HG03196 (cell line): ENCODE data around the gene UBE2G2.
A peak's percentile ranks its signal among the peaks of the same experiment; 100 is the strongest.

Source experiments
- ATAC-seq: cut with Tn5 transposase; IDR thresholded peaks from one replicate; pipeline ENCODE4 v1.9.1; 2021; ENCODE audit not compliant: unreplicated experiment

The UBE2G2 gene

GRCh38 chr21:44816761-44817505 lies 15.3 kb upstream of the UBE2G2 start:
- ATAC-seq: peak; percentile 25

GRCh38 chr21:44815852-44816628 lies 14.4 kb upstream of the UBE2G2 start:
- no peak for ATAC-seq

GRCh38 chr21:44815225-44815624 lies 13.6 kb upstream of the UBE2G2 start:
- ATAC-seq: no peak

GRCh38 chr21:44814498-44815023 lies 12.9 kb upstream of the UBE2G2 start:
- ATAC-seq: no peak

- ATAC-seq: no peak
These were observed 12.1 kb upstream of the UBE2G2 start for GRCh38 chr21:44813727-44814126.

DNA sequence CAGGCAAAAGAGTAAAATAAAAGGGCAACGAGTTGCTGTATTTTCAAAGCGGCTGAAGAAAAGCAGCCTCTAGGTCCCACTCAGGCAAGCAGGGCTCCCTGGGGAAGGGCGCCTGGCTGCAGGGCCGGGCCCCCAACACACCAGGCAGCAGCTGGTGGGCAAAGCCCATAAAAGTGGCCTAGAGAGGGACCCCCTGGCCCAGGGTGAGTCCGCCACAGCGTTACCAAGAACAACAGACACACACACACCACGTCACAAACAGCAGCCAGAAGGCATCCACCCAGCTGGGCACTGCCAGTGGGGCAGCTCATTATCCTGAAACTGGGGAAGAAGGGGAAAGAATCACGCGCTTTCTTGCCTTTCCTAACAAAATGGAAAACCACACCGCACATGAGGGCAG lies 11.5 kb upstream of the UBE2G2 start:
- ATAC-seq: no peak

- ATAC-seq: no peak
These were observed 11.0 kb upstream of the UBE2G2 start for GRCh38 chr21:44812640-44813039.

- ATAC-seq: no peak
These were observed 9.2 kb upstream of the UBE2G2 start for GRCh38 chr21:44810779-44811178.

- ATAC-seq: no peak
These were observed 4.2 kb upstream of the UBE2G2 start for GRCh38 chr21:44805859-44806258.

- ATAC-seq: no peak
These were observed 3.6 kb upstream of the UBE2G2 start for GRCh38 chr21:44805226-44805625.

GRCh38 chr21:44804762-44805161 lies 3.1 kb upstream of the UBE2G2 start:
- ATAC-seq: no peak

DNA sequence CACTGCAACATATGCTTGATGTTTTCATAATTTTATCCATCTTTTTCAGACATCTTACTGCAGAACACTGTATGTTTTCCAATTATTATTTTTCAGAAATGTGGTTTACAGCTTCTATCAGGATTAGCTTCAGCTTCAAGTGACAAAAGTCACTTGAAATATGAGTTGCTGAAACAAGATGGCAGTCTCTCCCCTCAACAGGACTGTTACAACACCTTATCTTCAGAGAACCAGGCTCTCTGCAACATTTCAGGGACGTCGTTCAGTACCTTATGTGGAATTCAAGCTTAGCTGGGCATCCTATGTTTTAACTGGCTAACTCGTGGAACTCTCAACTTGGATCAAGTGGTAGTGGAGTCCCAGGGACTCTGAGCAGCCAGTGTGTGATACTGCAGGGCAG lies 2.0 kb upstream of the UBE2G2 start:
- no peak for ATAC-seq

- peak; percentile 8 for ATAC-seq
These were observed 955 bp upstream of the UBE2G2 start for GRCh38 chr21:44802396-44803153.

DNA sequence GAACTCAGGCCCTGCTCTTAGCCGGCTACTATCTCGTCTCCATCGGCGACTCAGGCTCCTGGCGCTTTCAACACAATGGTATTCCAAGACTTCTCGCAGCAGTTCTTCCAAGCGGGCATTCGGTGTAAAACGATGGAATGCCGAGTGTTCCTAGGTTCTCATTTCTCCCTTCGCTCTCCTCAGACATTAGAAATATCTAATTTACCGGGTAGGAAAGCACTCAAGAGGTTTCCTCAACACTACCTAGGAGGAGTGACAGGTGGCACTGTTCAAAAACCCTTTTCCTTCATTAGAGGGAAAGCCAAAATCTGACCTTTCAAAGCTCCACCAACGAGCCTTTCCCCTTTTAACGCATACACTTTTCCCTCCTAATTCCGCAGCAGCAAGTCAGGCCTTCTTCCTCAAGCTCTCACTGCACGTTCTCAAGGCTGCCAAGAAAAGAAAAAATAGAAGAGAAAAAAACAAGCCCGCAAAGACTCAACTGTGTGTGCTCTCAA lies 601 bp downstream of the UBE2G2 start:
- ATAC-seq: no peak

- no peak for ATAC-seq
These were observed 1.5 kb downstream of the UBE2G2 start for GRCh38 chr21:44800103-44800502.

- no peak for ATAC-seq
These were observed 2.0 kb downstream of the UBE2G2 start for GRCh38 chr21:44799646-44800045.

GRCh38 chr21:44797775-44798174 lies 3.8 kb downstream of the UBE2G2 start:
- ATAC-seq: no peak

GRCh38 chr21:44795342-44795741 lies 6.3 kb downstream of the UBE2G2 start:
- no peak for ATAC-seq

- ATAC-seq: no peak
These were observed 7.8 kb downstream of the UBE2G2 start for GRCh38 chr21:44793592-44794374.
